Fibroblast of peridontal ligament (primary cell): Measurements from ENCODE around the gene THSD4.

Experiments used
- DNase-seq: peaks from one replicate; pipeline ENCODE4 v3.0.0-alpha.2; 2010; ENCODE audit errors: extremely low read depth

Gene THSD4

DNA sequence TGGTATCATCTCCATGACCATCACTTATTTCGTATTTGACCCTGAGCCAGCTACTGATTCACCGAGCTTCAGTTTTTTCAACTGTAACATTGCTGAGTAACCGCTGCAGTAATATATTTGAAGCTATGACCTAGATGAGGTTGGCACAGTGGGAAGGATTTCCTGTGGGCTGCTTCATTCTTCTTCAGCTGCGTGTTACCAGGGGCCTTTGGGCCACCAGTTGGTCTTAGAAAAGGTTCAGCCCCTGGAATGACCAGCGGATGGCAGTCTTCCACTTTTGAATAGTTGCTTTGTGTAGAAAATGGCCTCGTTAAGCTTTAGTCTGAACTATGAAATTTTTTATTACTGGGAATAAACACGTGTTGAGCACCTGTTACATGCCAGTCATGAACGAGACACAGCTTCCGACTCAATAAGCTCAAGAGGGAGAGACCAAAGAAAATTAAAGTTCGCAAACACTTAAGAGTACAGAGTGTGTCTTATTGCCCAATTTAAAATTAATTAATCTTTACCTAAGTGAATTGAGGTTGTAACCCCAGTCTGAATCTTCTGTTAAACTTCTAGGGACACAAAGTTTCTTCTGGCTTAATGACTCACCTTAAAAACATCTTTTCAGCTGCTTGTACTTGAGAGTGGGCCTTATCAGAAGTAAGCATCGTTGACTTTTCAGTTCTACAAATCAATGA, 637.5 kb downstream of the THSD4 start:
- peak; percentile 98 for DNase-seq

- peak; percentile 74 for DNase-seq
Measured at GRCh38 chr15:71753346-71753745, 638.1 kb downstream of the THSD4 start.

DNA sequence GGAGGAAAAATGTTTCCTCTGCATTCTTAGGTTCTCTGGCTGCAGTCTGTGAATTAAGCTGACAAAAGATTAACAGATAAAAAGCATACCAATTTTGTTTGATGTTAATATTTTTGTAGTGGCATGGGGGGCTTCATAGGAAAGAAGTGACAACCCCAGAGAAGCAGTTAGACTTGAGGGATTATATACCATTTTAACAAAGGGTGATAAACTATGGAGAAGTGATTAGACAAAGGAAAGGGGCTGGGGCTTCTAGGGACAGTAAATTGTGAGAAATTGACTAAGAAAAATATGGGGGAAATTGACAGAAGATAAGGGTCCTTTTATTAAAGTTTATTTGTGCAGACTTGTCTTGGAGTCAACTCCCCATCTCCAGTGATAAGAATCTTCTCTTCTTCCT, 639.4 kb downstream of the THSD4 start:
- no peak for DNase-seq

- DNase-seq = no peak
Measured at GRCh38 chr15:71755092-71755970, 640.1 kb downstream of the THSD4 start.

DNA sequence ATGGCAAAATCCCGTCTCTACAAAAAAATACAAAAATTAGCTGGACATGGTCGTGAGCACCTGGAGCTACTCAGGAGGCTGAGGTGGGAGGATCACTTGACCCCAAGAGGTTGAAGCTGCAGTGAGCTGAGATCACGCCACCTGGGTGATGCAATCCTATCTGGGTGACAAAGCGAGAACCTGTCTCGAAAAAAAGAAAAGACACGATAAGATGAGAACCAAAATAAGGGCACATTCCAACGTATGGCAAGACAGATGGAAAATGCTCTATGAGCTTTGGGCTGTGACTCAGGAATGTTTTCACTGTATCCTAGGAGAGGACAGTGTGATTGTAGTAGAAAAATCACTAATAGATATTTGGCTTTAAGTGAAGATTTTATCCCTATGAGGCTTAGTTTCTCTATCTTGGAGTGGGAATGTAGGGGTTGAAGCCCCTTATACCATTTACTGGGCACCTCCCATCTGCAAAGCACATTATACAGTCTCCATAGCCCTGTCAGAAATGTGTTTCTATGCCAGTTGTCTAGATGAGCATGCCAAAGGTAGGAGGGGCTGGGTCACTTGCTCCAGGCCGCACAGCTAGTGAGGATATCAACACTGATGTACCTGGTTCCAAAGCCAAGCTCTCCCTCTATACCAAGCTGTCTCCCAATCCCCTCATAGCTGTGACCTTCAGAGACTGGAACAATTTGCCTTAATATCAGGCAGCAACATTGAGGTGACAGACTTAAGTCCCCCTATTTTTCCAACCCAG, 641.5 kb downstream of the THSD4 start:
- no peak for DNase-seq

DNA sequence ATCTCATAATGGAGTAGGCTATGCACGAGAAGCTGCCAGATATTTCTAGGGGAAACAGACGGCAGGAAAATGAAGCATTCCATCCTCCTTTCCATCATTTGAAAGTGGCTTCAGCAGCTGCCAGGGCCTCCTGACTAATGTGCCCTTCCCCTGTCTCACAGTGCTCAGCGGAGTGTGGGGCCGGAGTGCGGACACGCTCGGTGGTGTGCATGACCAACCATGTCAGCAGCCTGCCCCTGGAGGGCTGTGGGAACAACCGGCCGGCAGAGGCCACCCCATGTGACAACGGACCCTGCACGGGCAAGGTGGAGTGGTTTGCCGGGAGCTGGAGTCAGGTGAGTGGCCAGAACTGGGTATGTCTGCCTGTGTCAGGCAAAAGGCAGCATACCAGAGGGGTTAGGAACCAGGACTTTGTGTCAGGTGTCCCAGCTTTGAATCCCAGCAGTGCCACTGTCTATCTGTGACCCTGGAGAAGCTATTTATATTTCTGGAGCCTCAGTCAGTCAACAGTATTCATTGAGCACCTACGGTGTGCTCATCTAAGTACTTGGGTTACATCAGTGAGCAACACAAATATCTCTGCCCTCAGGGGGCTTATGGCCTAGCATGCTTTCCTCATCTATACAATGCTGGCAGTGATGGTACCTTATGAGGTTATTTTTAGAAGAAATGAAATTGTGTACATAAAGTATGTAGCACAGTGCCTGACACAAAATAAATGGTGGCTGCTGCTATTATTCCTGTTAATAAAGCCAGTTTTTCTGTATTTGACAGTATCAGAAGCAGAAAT, 642.7 kb downstream of the THSD4 start:
- no peak for DNase-seq

DNA sequence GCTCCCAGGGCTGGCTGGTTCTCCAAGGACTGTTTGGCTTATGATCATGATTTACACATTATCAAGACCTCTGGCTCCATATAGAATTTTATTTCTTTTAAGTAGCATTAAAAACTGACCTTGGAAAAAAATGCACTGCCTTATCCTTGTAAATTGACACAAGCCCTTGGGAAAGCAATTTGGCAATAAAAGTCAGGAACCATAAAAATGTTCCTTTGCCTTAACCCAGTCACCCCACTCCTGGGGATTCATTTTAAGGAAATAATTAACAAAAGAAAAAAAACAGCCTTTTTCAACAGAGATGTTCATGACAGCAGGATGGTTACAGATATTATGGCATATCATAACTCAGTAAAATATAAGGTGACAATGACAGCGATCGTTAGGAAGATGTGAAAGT, 643.4 kb downstream of the THSD4 start:
- DNase-seq = no peak

- DNase-seq = no peak
Measured at GRCh38 chr15:71760852-71761251, 645.6 kb downstream of the THSD4 start.

GRCh38 chr15:71761649-71762048, 646.4 kb downstream of the THSD4 start:
- DNase-seq = peak; percentile 69

GRCh38 chr15:71768184-71768583, 652.9 kb downstream of the THSD4 start:
- DNase-seq = no peak

DNA sequence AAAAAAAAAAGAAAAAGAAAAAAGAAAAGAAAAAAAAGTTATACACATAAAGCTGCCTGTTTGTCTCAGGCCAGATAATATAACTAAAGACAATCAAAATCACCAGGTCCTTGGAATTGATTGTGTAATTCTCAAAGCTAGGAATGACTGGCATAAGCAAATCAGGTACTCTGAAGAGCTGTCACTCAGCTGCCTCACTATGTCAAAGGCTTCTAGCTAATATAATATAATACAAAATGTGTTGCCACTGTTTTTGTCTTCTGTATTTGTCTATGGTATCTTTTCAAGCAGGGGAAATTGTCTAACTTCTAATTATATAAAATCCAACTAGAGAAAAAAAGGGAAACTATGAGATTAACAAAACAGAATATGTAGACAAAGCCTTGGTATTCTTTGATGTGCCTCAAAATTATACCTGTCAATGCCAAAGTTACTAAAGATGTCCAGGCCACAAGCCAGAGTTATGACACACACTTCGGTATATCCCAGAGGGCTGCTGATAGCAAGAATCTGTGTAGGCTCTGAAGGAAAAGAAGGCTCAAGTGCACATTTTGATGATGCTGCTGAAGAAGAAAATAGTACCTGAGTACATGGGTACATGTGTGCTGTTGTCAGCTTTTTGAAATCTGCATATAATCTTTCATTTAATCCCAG, 658.1 kb downstream of the THSD4 start:
- no peak for DNase-seq

- no peak for DNase-seq
Measured at GRCh38 chr15:71775856-71776255, 660.6 kb downstream of the THSD4 start.

- DNase-seq = no peak
Measured at GRCh38 chr15:71776304-71776703, 661.0 kb downstream of the THSD4 start.

- DNase-seq = no peak
Measured at GRCh38 chr15:71777216-71777943, 662.1 kb downstream of the THSD4 start.

GRCh38 chr15:71779073-71779797, 664.0 kb downstream of the THSD4 start:
- DNase-seq = no peak

DNA sequence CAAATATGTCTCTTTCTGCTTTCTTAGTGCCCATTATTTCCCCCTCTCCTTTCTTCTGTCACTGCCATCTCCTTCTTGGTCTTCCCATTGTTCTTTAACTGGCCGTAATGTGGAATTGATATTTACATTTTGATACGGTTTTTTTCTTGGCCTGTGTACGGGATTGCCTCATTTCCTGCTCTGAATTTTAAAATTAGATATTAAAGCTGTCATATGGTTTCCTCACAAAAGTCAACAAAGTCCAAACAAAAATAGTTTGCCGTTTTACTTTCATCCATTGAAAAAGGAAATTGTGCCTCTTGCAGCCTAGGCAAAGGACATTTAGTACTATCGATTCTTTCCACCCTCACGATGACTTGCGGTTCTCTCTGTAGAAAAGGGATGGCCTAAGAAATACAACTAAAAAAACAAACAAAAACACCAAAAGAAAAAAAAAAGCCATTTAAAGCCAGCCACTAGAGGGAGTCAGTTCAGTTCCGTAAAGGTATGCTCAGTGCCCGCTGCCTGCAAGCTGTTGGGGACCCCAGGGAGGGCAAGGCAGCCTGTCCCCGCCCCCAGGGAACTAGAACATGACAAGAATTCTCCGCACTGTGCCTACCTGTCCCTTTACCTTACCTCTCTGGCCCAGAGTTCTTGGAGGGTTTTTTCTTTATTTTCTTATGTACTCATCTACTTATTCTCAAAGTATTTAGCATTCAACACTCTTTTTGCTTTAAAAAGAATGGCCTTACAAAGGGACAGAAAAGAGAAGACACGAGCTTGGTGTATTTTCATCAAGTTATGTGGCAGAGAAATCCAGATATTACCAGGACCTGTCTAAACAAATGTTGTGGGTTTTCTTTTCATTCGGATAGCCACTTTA, 665.1 kb downstream of the THSD4 start:
- DNase-seq = peak; percentile 77

GRCh38 chr15:71781179-71781964, 666.1 kb downstream of the THSD4 start:
- DNase-seq = peak; percentile 54

DNA sequence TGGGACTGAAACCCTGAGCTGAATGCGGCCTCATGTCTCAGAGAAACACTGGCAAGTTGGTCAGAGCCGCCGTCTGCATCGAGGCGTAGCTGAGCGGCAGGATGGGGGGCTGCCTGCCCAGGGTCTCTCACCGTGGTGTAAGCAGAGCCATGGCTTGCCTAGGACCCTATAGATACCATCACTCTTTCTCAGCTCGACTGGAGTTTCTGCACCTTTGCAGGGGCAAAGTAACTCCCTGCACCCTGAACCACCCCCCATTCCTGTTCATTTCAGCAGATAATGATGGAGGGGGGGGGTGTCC, 666.6 kb downstream of the THSD4 start:
- no peak for DNase-seq
